ENCODE measurements around the gene SLC38A5. TPM values are rescaled to one million over a fixed set of nuclear protein-coding genes. Genes with fewer than 3 reads are reported as not detected.
A peak's percentile ranks its signal among the peaks of the same experiment; 100 is the strongest.

The SLC38A5 gene
- total RNA-seq, 3 donors from 2014 or later, result 0.96 to 12.1 (median 3.8) TPM

- no peak for TF ChIP-seq CTCF (IDR thresholded peaks at IDR 0.05)
- TF ChIP-seq POLR2AphosphoS5 (IDR thresholded peaks at IDR 0.05), result no peak
- TF ChIP-seq POLR2A (IDR thresholded peaks at IDR 0.05), result no peak
- no peak for DNase-seq (ENCODE audit: low spot score in 2 of 2)
- no peaks in the 10 kb centered on the region for H3K9me3 ChIP-seq
- H3K4me1 ChIP-seq, result no peaks in the 10 kb centered on the region
- no peaks in the 10 kb centered on the region for H3K36me3 ChIP-seq
- H3K4me3 ChIP-seq, result peak overlapping the region; percentile 61 to 71 (median 69)
- H3K27ac ChIP-seq, result no peak overlapping the region
- peaks cover 0 to 24% of the 10 kb centered on the region in 2 donors for H3K27me3 ChIP-seq
- intact Hi-C loops (cut with DNase I; ENCODE audit: low total_unique reads), result no loop called here
Observed at GRCh38 chrX:48509619-48510018, 39.6 kb upstream of the SLC38A5 start.

GRCh38 chrX:48509245-48509590 lies 39.2 kb upstream of the SLC38A5 start:
- Histone ChIP-seq H3K27ac (peak overlapping the region; percentile 65 to 87), H3K4me3 (peak overlapping the region; percentile 61 to 71 (median 69)), H3K4me1 (no peaks in the 10 kb centered on the region), H3K36me3 (no peaks in the 10 kb centered on the region), H3K27me3 (peaks cover 0 to 24% of the 10 kb centered on the region in 2 donors), H3K9me3 (no peaks in the 10 kb centered on the region)
- TF ChIP-seq POLR2A (IDR thresholded peaks at IDR 0.05) (no peak), CTCF (IDR thresholded peaks at IDR 0.05) (no peak), POLR2AphosphoS5 (IDR thresholded peaks at IDR 0.05) (no peak)
- no peak for DNase-seq (ENCODE audit: low spot score in 2 of 2)
- intact Hi-C loops (cut with DNase I; ENCODE audit: low total_unique reads), result no loop called here

DNA sequence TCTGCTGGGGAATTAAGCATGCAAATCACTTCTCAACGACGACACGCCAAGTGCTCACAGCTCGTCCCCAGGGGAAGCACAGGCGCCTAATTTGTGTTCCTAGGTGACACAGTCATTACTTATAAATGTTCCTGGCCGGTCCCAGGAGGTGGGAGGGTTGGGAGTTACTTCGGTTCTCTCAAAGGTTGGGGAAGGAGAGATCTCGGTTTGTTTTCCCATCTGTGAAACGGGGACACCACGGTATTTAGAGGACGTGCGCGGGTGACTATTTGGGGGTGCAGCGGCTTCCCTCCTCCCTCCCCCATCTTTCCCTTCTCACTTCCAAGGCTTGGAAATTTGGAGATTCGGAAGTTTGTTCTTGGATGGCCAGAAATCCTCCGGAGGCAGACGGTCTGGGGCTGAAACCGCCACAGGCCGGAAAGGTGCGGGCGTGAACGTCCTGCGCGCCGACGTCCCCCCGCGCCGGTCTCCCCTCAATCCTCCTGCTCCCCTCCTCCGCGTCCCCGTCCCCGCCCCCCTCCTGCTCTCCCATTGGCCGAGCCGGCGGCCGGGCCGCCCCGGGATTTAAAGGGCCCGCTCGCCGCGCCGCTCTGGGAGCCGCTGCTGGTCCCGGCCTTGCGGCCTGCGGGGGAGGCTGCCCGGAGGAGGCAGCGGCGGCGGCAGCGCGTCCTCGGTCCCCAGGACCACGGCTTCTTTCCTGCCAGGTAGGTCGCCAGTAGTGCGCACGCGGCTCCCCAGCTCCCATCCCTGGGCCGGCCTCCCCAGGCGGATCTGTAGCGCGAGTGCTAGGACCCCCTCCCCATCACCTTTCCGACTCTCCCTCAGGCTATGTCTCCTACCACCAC lies 38.6 kb upstream of the SLC38A5 start, which contains the start of gene PORCN:
PORCN (plus strand) TSS at position 593 of the 845 bp plus-strand sequence. CDS start 829 bp downstream, outside the sequence.
- intact Hi-C loops (cut with DNase I; ENCODE audit: low total_unique reads), result no loop called here
- DNase-seq (ENCODE audit: low spot score in 2 of 2), result peak; percentile 64 to 78
- peak within 1 kb of the TSS; percentile 65 to 87 for H3K27ac ChIP-seq
- no peaks in the 10 kb centered on the region for H3K9me3 ChIP-seq
- no peak for TF ChIP-seq CTCF (IDR thresholded peaks at IDR 0.05)
- TF ChIP-seq POLR2AphosphoS5 (IDR thresholded peaks at IDR 0.05), result peak in 2 of 3 donors; percentile 24 to 51
- H3K4me3 ChIP-seq, result peak within 1 kb of the TSS; percentile 61 to 71 (median 69)
- peaks cover 0 to 24% of the 10 kb centered on the region in 2 donors for H3K27me3 ChIP-seq
- no peaks in the 10 kb centered on the region for H3K4me1 ChIP-seq
- no peaks in the 10 kb centered on the region for H3K36me3 ChIP-seq

- no peak for DNase-seq (ENCODE audit: low spot score in 2 of 2)
- Histone ChIP-seq H3K9me3 (no peaks in the 10 kb centered on the region), H3K4me3 (no peak overlapping the region), H3K27me3 (peaks cover 0 to 26% of the 10 kb centered on the region in 2 donors), H3K36me3 (no peaks in the 10 kb centered on the region), H3K27ac (no peak overlapping the region), H3K4me1 (no peaks in the 10 kb centered on the region)
- intact Hi-C loops (cut with DNase I; ENCODE audit: low total_unique reads), result no loop called here
- TF ChIP-seq POLR2AphosphoS5 (IDR thresholded peaks at IDR 0.05), result no peak
- no peak for TF ChIP-seq CTCF (IDR thresholded peaks at IDR 0.05)
- TF ChIP-seq POLR2A (IDR thresholded peaks at IDR 0.05), result no peak
Observed at GRCh38 chrX:48507246-48507645, 37.2 kb upstream of the SLC38A5 start.

DNA sequence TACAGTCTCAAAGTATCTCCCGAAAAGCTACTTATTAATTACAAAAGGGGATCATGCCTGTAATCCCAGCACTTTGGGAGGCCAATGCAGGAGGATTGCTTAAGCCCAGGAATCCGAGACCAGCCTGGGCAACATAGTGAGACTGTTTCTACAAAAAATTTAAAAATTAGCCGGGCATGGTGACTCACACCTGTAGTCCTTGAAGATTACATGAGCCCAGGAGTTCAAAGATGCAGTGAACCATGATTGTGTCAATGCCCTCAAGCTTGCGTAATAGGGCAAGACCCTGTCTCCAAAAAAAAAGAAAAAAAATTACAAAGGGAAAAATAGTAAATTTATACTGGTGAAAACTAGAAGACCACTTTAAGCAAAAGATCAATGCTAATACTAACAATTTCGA lies 35.4 kb upstream of the SLC38A5 start:
- Histone ChIP-seq H3K4me3 (no peak overlapping the region), H3K27me3 (peaks cover 0 to 29% of the 10 kb centered on the region in 2 donors), H3K27ac (no peak overlapping the region), H3K9me3 (no peaks in the 10 kb centered on the region), H3K4me1 (no peaks in the 10 kb centered on the region), H3K36me3 (no peaks in the 10 kb centered on the region)
- TF ChIP-seq CTCF (IDR thresholded peaks at IDR 0.05), result no peak
- no peak for TF ChIP-seq POLR2A (IDR thresholded peaks at IDR 0.05)
- no peak for TF ChIP-seq POLR2AphosphoS5 (IDR thresholded peaks at IDR 0.05)
- no peak for DNase-seq (ENCODE audit: low spot score in 2 of 2)
- intact Hi-C loops (cut with DNase I; ENCODE audit: low total_unique reads), result no loop called here
